PC-3 (cell line): ENCODE results near the gene RDH12. TPM values are rescaled to one million over a fixed set of nuclear protein-coding genes. Genes with fewer than 3 reads are reported as not detected.

Experiments used
- ATAC-seq: fragments of 200-7000 bp; cut with Tn5 transposase; 2 replicates; pipeline ENCODE4 v1.9.1; 2020; ENCODE audit warnings: mild to moderate bottlenecking, moderate library complexity
- BruUV-seq: library from RNA; stranded (reverse); fragments of 400-500 nt; replicated peaks from 2 replicates; lab custom pipeline; 2021; lab: Mats Ljungman, UMichigan
- CTCF ChIA-PET: fragments of 300-600 bp; sonication (Branson Sonifier 250); formaldehyde crosslinking; loops from one replicate; lab custom pipeline; 2022; ENCODE audit warnings: antibody characterized with exemption; lab: Charles Lee
- POLR2A ChIA-PET: fragments of 300-600 bp; sonication (Branson Sonifier 250); formaldehyde crosslinking; loops from one replicate; lab custom pipeline; 2022; ENCODE audit warnings: antibody characterized with exemption; ENCODE audit not compliant: unreplicated experiment; lab: Charles Lee
- DNase-seq: peaks from one replicate; pipeline ENCODE4 v3.0.0-alpha.2; 2015
- H2AFZ ChIP-seq: fragments of 300-600 bp; sonication (generic); 2 replicates; pipeline ENCODE4 v1.6.0; 2016; ENCODE audit warnings: antibody characterized with exemption, low read length
- H3F3A ChIP-seq: fragments of 300-600 bp; sonication (generic); one replicate; pipeline ENCODE4 v1.6.0; 2017; ENCODE audit warnings: antibody characterized with exemption, low read length, control low read depth, mild to moderate bottlenecking; ENCODE audit not compliant: unreplicated experiment
- H3K27ac ChIP-seq: fragments of 300-600 bp; sonication (generic); 2 replicates; pipeline ENCODE4 v1.5.1; 2016; ENCODE audit warnings: mild to moderate bottlenecking, low read length
- H3K27me3 ChIP-seq: fragments of 300-600 bp; sonication (generic); 2 replicates; pipeline ENCODE4 v1.6.1; 2016; ENCODE audit warnings: low read length, mixed read lengths
- H3K36me3 ChIP-seq: fragments of 300-600 bp; sonication (generic); 2 replicates; pipeline ENCODE4 v1.6.1; 2016; ENCODE audit warnings: low read depth, mixed run types, low read length, mixed read lengths
- H3K4me1 ChIP-seq: fragments of 300-600 bp; sonication (generic); 2 replicates; pipeline ENCODE4 v1.5.1; 2016; ENCODE audit warnings: low read length; ENCODE audit not compliant: insufficient read depth
- H3K4me2 ChIP-seq: fragments of 300-600 bp; sonication (generic); 2 replicates; pipeline ENCODE4 v1.6.0; 2016; ENCODE audit warnings: low read length
- H3K4me3 ChIP-seq: fragments of 300-600 bp; sonication (generic); 2 replicates; pipeline ENCODE4 v1.5.1; 2016; ENCODE audit warnings: mild to moderate bottlenecking, low read length, mixed read lengths
- H3K79me2 ChIP-seq: fragments of 300-600 bp; sonication (generic); 2 replicates; pipeline ENCODE4 v1.6.1; 2017; ENCODE audit warnings: low read length, mixed read lengths
- H3K9ac ChIP-seq: fragments of 300-600 bp; sonication (generic); 2 replicates; pipeline ENCODE4 v1.6.0; 2016; ENCODE audit warnings: mild to moderate bottlenecking, low read length
- H3K9me2 ChIP-seq: fragments of 300-600 bp; sonication (generic); replicated peaks from 2 replicates; pipeline ENCODE4 v1.6.1; 2016; ENCODE audit warnings: mixed run types, low read length, mixed read lengths
- H3K9me3 ChIP-seq: fragments of 300-600 bp; sonication (generic); 2 replicates; pipeline ENCODE4 v1.6.1; 2016; ENCODE audit warnings: low read length, mixed read lengths
- H4K20me1 ChIP-seq: fragments of 300-600 bp; sonication (generic); 2 replicates; pipeline ENCODE4 v1.6.1; 2016; ENCODE audit warnings: low read length, mixed read lengths
- EZH2 ChIP-seq: fragments of 300-600 bp; sonication (generic); IDR thresholded peaks from one replicate; pipeline ENCODE4 v1.6.1; 2017; ENCODE audit warnings: antibody characterized with exemption, mild to moderate bottlenecking, low read length; ENCODE audit not compliant: unreplicated experiment
- EZH2phosphoT487 ChIP-seq: fragments of 300-600 bp; sonication (generic); IDR thresholded peaks from 2 replicates; pipeline ENCODE4 v1.6.1; 2018; ENCODE audit warnings: mild to moderate bottlenecking, antibody characterized with exemption, low read length, borderline replicate concordance
- intact Hi-C: fragments of 100-400 bp; cut with micrococcal nuclease; formaldehyde crosslinking; loops from 2 replicates; pipeline ENCODE4 v1.9.0; 2023
- total RNA-seq: library from RNA; depleted of rRNA; stranded (reverse); fragments of >200 nt; gene quantifications from 2 replicates; pipeline ENCODE4 v1.2.3, GENCODE V29; 2014
- TF ChIP-seq, protein P1 (sequence below): fragments of 300-600 bp; sonication (generic); conservative IDR thresholded peaks from 2 replicates; pipeline ENCODE4 v1.5.1; 2017; ENCODE audit warnings: antibody characterized with exemption, low read depth, mild to moderate bottlenecking, low read length

RDH12 gene
- total RNA-seq, 1 experiment from 2014 or later, result not detected

DNA sequence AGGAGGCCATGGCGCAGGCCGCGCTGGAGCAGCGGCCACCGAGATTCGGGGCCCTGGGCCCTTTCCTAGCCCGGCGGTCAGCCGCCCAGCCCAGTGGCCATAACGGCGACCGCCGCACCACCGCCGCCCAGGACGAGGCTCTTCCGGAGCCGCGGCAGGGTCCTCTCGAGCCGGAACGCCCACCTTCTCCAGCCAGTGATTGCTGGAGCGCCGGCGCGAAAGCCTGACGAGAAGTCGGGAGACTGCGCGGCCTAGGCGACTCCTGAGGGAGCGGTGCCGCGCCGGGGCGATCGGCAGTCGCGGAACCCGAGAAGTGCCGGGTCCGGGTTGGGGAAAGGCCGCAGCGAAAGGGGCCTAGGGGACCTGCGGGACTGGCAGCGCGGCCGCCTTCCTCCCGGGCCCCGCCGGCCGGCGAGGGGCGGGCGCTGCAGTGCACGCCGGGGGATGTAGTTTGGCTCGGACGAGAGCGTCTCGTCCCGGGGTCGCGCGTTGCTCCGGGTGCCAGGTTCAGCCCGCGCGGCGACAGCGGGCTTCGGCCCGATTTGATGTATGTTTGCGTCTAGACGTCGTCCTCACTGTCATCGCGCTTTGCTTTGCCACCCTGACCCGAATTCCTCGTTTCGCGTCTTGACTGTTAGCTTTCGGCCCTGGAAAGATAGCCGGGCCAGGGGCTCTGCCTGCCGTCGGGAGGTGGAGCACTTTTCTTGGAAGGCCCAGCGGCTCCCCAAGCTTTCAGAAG lies 27.0 kb upstream of the RDH12 start, which contains the start of gene VTI1B:
TSS of gene VTI1B (minus strand) at position 153 of the 739 bp plus-strand sequence. CDS start at position 10, 143 bp downstream.
- peaks cover 19% of the 10 kb centered on the region for H3K4me1 ChIP-seq
- peak; percentile 83 for DNase-seq
- POLR2A ChIA-PET, result no interaction called here
- H4K20me1 ChIP-seq, result peaks cover 19% of the 10 kb centered on the region
- CTCF ChIA-PET, result interaction anchor here (1.7 to 3.0 kb wide), 2 partner anchors 30 to 56 kb away, joined by 9 to 13 read pairs; no protein-coding TSS in a partner anchor
- H2AFZ ChIP-seq, result peak within 1 kb of the TSS; percentile 82
- no peaks in the 10 kb centered on the region for H3K9me2 ChIP-seq
- peaks cover 54% of the 10 kb centered on the region for H3K79me2 ChIP-seq
- intact Hi-C loops, result loop anchor here (1.0 kb wide), 2 partner anchors 21 to 30 kb away; partner anchors contain the start of gene RDH11
- peaks cover 22% of the 10 kb centered on the region for H3K36me3 ChIP-seq
- H3K4me2 ChIP-seq, result peak within 1 kb of the TSS; percentile 96
- peak within 1 kb of the TSS; percentile 84 for H3K4me3 ChIP-seq
- H3F3A ChIP-seq, result no peaks in the 10 kb centered on the region
- H3K9me3 ChIP-seq, result no peaks in the 10 kb centered on the region
- TF ChIP-seq EZH2phosphoT487 (no peak), EZH2 (no peak)
- TF ChIP-seq, protein P1, sequence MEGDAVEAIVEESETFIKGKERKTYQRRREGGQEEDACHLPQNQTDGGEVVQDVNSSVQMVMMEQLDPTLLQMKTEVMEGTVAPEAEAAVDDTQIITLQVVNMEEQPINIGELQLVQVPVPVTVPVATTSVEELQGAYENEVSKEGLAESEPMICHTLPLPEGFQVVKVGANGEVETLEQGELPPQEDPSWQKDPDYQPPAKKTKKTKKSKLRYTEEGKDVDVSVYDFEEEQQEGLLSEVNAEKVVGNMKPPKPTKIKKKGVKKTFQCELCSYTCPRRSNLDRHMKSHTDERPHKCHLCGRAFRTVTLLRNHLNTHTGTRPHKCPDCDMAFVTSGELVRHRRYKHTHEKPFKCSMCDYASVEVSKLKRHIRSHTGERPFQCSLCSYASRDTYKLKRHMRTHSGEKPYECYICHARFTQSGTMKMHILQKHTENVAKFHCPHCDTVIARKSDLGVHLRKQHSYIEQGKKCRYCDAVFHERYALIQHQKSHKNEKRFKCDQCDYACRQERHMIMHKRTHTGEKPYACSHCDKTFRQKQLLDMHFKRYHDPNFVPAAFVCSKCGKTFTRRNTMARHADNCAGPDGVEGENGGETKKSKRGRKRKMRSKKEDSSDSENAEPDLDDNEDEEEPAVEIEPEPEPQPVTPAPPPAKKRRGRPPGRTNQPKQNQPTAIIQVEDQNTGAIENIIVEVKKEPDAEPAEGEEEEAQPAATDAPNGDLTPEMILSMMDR, result peak; percentile 30; the same call in 1 of the 2 replicates
- H3K27ac ChIP-seq, result peak within 1 kb of the TSS; percentile 80
- H3K27me3 ChIP-seq, result no peaks in the 10 kb centered on the region
- BruUV-seq, result no TSS peak
- peak; percentile 81 for ATAC-seq
- H3K9ac ChIP-seq, result peak within 1 kb of the TSS; percentile 97

GRCh38 chr14:67675219-67675582 lies 26.5 kb upstream of the RDH12 start:
- ChIA-PET POLR2A (no interaction called here), CTCF (interaction anchor here (3.0 kb wide), 1 partner anchor 29 kb away, joined by 13 read pairs; no protein-coding TSS in a partner anchor)
- H3K4me2 ChIP-seq, result peak overlapping the region; percentile 96
- no peaks in the 10 kb centered on the region for H3K9me2 ChIP-seq
- 0 out of 2 replicates have a peak overlapping the region, but pooled peaks have one; percentile 80 for H3K27ac ChIP-seq
- H3K9ac ChIP-seq, result peak overlapping the region; percentile 97
- H3K27me3 ChIP-seq, result no peaks in the 10 kb centered on the region
- ATAC-seq, result no peak
- H3K79me2 ChIP-seq, result peaks cover 48% of the 10 kb centered on the region
- peaks cover 22% of the 10 kb centered on the region for H3K36me3 ChIP-seq
- H3F3A ChIP-seq, result no peaks in the 10 kb centered on the region
- TF ChIP-seq, protein P1, result no peak
- TF ChIP-seq EZH2, result no peak
- no peak for TF ChIP-seq EZH2phosphoT487
- peaks cover 24% of the 10 kb centered on the region for H3K4me1 ChIP-seq
- intact Hi-C loops, result no loop called here
- peak overlapping the region; percentile 82 for H2AFZ ChIP-seq
- H3K4me3 ChIP-seq, result peak overlapping the region; percentile 84
- DNase-seq, result no peak
- H3K9me3 ChIP-seq, result no peaks in the 10 kb centered on the region
- TSS peak; percentile 66 for BruUV-seq
- peaks cover 19% of the 10 kb centered on the region for H4K20me1 ChIP-seq

GRCh38 chr14:67679006-67679405 lies 22.7 kb upstream of the RDH12 start:
- ChIA-PET POLR2A (no interaction called here), CTCF (interaction anchor here (2.2 kb wide), 1 partner anchor 25 kb away, joined by 5 read pairs; no protein-coding TSS in a partner anchor)
- no peak overlapping the region for H3K4me3 ChIP-seq
- BruUV-seq, result no TSS peak
- peaks cover 4% of the 10 kb centered on the region for H4K20me1 ChIP-seq
- no peak for DNase-seq
- no peak overlapping the region for H3K27ac ChIP-seq
- peaks cover 21% of the 10 kb centered on the region for H3K4me1 ChIP-seq
- H3K4me2 ChIP-seq, result no peak overlapping the region
- no peaks in the 10 kb centered on the region for H3K9me2 ChIP-seq
- H2AFZ ChIP-seq, result no peak overlapping the region
- no peaks in the 10 kb centered on the region for H3F3A ChIP-seq
- intact Hi-C loops, result no loop called here
- no peak overlapping the region for H3K9ac ChIP-seq
- no peaks in the 10 kb centered on the region for H3K27me3 ChIP-seq
- ATAC-seq, result no peak
- peaks cover 50% of the 10 kb centered on the region for H3K36me3 ChIP-seq
- H3K79me2 ChIP-seq, result peaks cover 23% of the 10 kb centered on the region
- TF ChIP-seq EZH2 (no peak), EZH2phosphoT487 (no peak)
- TF ChIP-seq, protein P1, result no peak
- H3K9me3 ChIP-seq, result no peaks in the 10 kb centered on the region
